ENCODE measurements around the gene NRXN3. TPM values are rescaled to one million over a fixed set of nuclear protein-coding genes. Genes with fewer than 3 reads are reported as not detected.

Gene NRXN3
- total and polyA plus RNA-seq, 2 of the 4 experiments (the other 2 are of a cell fraction) = 4.8 to 25.1 TPM

- no peak overlapping the region for H3K4ac ChIP-seq (ENCODE audit: low read depth, low read length)
- intact Hi-C loops (cut with micrococcal nuclease) = no loop called here
- CTCF ChIA-PET = no interaction called here
- H3K9ac ChIP-seq (ENCODE audit: low read depth, low read length) = no peak overlapping the region
- no peak overlapping the region for H2AK9ac ChIP-seq (replicated peaks; ENCODE audit: low read depth, low read length, poor library complexity)
- H3K18ac ChIP-seq (ENCODE audit: low read depth, low read length) = no peak overlapping the region
- no peak overlapping the region for H3K14ac ChIP-seq (replicated peaks; ENCODE audit: low read depth, low read length)
- no TSS peak for BruUV-seq (replicated peaks)
- in situ Hi-C loops (cut with MboI; ENCODE audit: low sequenced_read_pairs) = no loop called here
- no peak overlapping the region for H4K8ac ChIP-seq (ENCODE audit: low read depth in 2 of 2, low read length in 2 of 2)
- H3K9me3 ChIP-seq (ENCODE audit: control insufficient read depth, insufficient read depth, low read length) = peaks cover 44% of the 10 kb centered on the region
- H3K4me2 ChIP-seq (ENCODE audit: low read depth, low read length) = no peak overlapping the region
- no peaks in the 10 kb centered on the region for H4K20me1 ChIP-seq (ENCODE audit: insufficient read depth, low read length)
- no peak for DNase-seq
- H3K27ac ChIP-seq (ENCODE audit: insufficient read depth, low read length) = no peak overlapping the region
- no peak overlapping the region for H3K4me3 ChIP-seq (ENCODE audit: insufficient read depth, low read depth, low read length)
- no peak overlapping the region for H2AFZ ChIP-seq (replicated peaks; ENCODE audit: low read length, poor library complexity)
- ATAC-seq (ENCODE audit: low read depth) = no peak
- H2BK120ac ChIP-seq (ENCODE audit: low read depth, low read length) = no peak overlapping the region
- H3K79me1 ChIP-seq (ENCODE audit: low read depth in 1 of 2, low read length in 2 of 2) = no peaks in the 10 kb centered on the region
- dilution Hi-C loops (cut with HindIII; ENCODE audit: low sequenced_read_pairs, unreplicated experiment) = no loop called here
- WGBS, 2 experiments (ENCODE audit: extremely low coverage in 2 of 2, insufficient read length in 1 of 2) = 48% methylated on average over 4 of the region's 4 CpGs; no CpG with 5 or more reads in 1 of the 2 experiments
- H3K56ac ChIP-seq (ENCODE audit: extremely low read depth, insufficient read depth, low read length) = no peak overlapping the region
- no peak overlapping the region for H4K91ac ChIP-seq (ENCODE audit: insufficient read depth, low read depth, low read length)
- no peak overlapping the region for H2BK20ac ChIP-seq (ENCODE audit: low read depth, low read length)
- H3K9me1 ChIP-seq (ENCODE audit: insufficient read depth, low read length) = no peaks in the 10 kb centered on the region
- no peaks in the 10 kb centered on the region for H3K36me3 ChIP-seq (ENCODE audit: control insufficient read depth, insufficient read depth, low read length)
- no peaks in the 10 kb centered on the region for H3K4me1 ChIP-seq (ENCODE audit: control insufficient read depth, insufficient read depth, low read length)
- no peak overlapping the region for H2BK5ac ChIP-seq (ENCODE audit: low read depth, low read length, poor library complexity, severe bottlenecking)
- no peak overlapping the region for H2AK5ac ChIP-seq (ENCODE audit: low read depth, low read length)
- no peak overlapping the region for H4K5ac ChIP-seq (ENCODE audit: low read depth, low read length)
- H3K27me3 ChIP-seq (ENCODE audit: control insufficient read depth, insufficient read depth, low read length) = no peaks in the 10 kb centered on the region
- TF ChIP-seq FOS (IDR thresholded peaks at IDR 0.05; ENCODE audit: low read depth, low read length) = no peak
- TF ChIP-seq MAZ (IDR thresholded peaks at IDR 0.05; ENCODE audit: borderline replicate concordance, low read depth, low read length) = no peak
- TF ChIP-seq RFX5 (IDR thresholded peaks at IDR 0.05; ENCODE audit: low read depth, low read length) = no peak
- TF ChIP-seq POLR2A (IDR thresholded peaks at IDR 0.05; ENCODE audit: low read depth, low read length) = no peak
- no peak for TF ChIP-seq MAFK (IDR thresholded peaks at IDR 0.05; ENCODE audit: low read depth, low read length)
- no peak for TF ChIP-seq BHLHE40 (IDR thresholded peaks at IDR 0.05; ENCODE audit: low read depth, low read length)
- TF ChIP-seq RAD21 (IDR thresholded peaks at IDR 0.05; ENCODE audit: low read length) = no peak
- no peak for TF ChIP-seq NFE2L2 (IDR thresholded peaks at IDR 0.05; ENCODE audit: low read depth, low read length)
- no peak for TF ChIP-seq CEBPB (IDR thresholded peaks at IDR 0.05; ENCODE audit: low read depth, low read length)
- no peak for TF ChIP-seq CHD1 (IDR thresholded peaks at IDR 0.05; ENCODE audit: low read depth, low read length)
- TF ChIP-seq SMC3 (IDR thresholded peaks at IDR 0.05; ENCODE audit: low read depth, low read length) = no peak
- no peak for TF ChIP-seq ELK1 (IDR thresholded peaks at IDR 0.05; ENCODE audit: borderline replicate concordance, low read depth, low read length)
- POLR2A ChIA-PET (ENCODE audit: unreplicated experiment) = no interaction called here
- H2BK15ac ChIP-seq (ENCODE audit: low read depth, low read length) = no peak overlapping the region
- no peak overlapping the region for H3K23ac ChIP-seq (ENCODE audit: low read depth, low read length)
Observed at GRCh38 chr14:78344290-78344689, 174.1 kb downstream of the NRXN3 start.

Data from IMR-90 (cell line).